HUES64 (cell line): ENCODE measurements around the gene PPP1R15B.

Source experiments
- H3K27ac ChIP-seq: 2 replicates; pipeline ENCODE4 v1.7.0; 2013; ENCODE audit warnings: low read depth, low read length, inconsistent platforms
- H3K27me3 ChIP-seq: 2 replicates; pipeline ENCODE4 v1.6.1; 2013; ENCODE audit warnings: mild to moderate bottlenecking, low read length; ENCODE audit not compliant: insufficient read depth
- H3K36me3 ChIP-seq: 2 replicates; pipeline ENCODE4 v1.6.1; 2013; ENCODE audit warnings: mild to moderate bottlenecking, low read length; ENCODE audit not compliant: insufficient read depth
- H3K4me1 ChIP-seq: 2 replicates; pipeline ENCODE4 v1.6.1; 2013; ENCODE audit warnings: mild to moderate bottlenecking, low read length, moderate library complexity; ENCODE audit not compliant: insufficient read depth
- H3K4me3 ChIP-seq: 2 replicates; pipeline ENCODE4 v1.5.1; 2013; ENCODE audit warnings: mild to moderate bottlenecking, low read length, moderate library complexity
- H3K9ac ChIP-seq: 2 replicates; pipeline ENCODE4 v1.6.1; 2013; ENCODE audit warnings: mild to moderate bottlenecking, low read depth, low read length
- H3K9me3 ChIP-seq: 2 replicates; pipeline ENCODE4 v1.6.1; 2013; ENCODE audit warnings: low read depth, low read length; ENCODE audit not compliant: insufficient read depth
- WGBS: fragments of 150-250, 120-280 bp; methylation state at CpG from one replicate; pipeline ENCODE4 v1.1.7; 2013; ENCODE audit warnings: missing lambda C conversion rate; 5-methylcytosine and 5-hydroxymethylcytosine counted together

Gene PPP1R15B

DNA sequence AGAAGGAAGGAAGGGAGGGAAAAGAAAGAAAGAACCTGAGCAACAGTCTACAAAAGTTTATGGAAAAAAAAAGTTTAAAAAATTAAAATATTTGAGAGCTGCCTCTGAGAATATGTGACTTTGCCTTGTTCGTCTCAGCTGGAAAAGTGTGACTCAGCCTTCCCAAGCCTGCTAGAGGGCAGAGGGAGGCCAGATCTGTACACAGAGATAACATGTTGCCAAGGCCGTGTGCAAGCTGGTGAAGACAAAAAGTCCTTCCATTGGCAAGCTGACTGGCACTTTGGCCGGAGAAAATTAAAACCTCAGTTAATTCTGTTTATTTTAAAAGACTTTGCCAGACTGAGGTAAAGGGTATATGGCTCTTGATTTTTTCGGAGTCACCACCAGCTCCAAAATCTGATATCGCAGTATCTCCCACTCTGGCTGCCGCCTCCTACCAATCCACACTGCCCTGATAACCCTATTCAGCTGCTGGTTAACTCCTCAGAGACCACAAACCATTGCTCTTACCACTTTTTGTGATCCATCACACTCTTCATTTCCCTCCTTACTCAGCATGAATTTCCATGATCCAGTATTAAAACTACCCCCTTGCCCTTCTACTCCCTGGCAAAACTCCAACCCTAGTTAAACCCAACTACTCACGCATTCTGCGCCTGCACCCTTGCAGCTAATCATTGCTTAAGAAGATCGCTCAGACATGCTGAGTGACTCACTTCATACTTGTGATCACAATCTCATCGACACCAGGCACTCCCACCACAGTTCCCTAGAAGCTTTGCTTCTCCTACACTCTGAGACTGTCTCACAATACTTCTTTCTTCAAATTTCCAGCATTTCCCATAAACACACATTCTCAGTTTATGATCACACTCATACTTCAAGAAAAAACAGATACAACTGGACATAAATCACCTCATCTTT, 5.7 kb upstream of the PPP1R15B start:
- H3K36me3 ChIP-seq: no peaks in the 10 kb centered on the region; the same call in 1 of the 2 replicates
- H3K9ac ChIP-seq: no peak overlapping the region
- H3K4me3 ChIP-seq: no peak overlapping the region
- H3K27me3 ChIP-seq: no peaks in the 10 kb centered on the region
- H3K4me1 ChIP-seq: peaks cover 18% of the 10 kb centered on the region
- H3K27ac ChIP-seq: peak overlapping the region; percentile 30; the same call in 1 of the 2 replicates
- WGBS: 77% methylated on average over 10 of the region's 10 CpGs
- H3K9me3 ChIP-seq: no peaks in the 10 kb centered on the region

DNA sequence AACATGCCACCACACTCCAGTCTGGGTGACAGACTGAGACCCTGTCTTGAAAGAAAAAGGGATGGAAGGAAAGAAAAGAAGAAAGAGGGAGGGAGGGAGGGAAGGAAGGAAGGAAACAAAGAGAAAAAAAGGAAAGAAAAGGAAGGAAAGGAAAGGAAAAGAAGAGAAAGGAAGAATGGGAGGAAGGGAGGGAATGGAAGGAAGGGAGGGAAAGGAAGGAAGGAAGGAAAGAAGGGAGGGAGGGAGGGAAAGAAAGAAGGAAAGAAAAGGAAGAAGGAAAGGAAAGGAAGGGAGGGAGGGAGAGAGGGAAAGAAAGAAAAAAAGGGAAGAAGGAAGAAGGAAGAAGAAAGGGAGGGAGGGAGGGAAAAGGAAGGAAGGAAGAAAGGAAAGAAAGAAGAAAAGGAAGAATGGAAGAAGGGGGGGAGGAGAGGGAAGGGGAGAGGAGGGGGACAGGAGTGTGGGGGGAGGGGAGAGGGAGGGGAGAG, 5.0 kb upstream of the PPP1R15B start:
- Histone ChIP-seq H3K4me1 (peaks cover 18% of the 10 kb centered on the region), H3K27ac (no peak overlapping the region), H3K9ac (no peak overlapping the region), H3K4me3 (no peak overlapping the region), H3K36me3 (no peaks in the 10 kb centered on the region), H3K9me3 (no peaks in the 10 kb centered on the region), H3K27me3 (no peaks in the 10 kb centered on the region)

DNA sequence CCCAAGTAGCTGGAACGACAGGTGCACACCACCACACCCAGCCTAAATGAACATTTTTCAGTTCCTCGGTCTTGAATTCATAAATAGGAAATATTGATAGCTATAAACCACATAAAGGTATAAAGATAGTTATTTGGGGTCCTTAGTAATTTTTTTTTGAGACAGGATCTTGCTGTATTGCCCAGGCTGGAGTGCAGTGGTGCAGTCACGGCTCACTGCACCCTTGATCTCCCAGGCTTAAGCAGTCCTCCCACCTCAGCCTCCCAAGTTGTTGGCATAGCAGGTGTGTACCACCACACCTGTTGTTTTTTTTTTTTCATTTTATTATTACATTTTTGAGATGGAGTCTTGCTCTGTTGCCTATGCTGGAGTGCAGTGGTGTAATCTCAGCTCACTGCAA, 3.7 kb upstream of the PPP1R15B start:
- no peaks in the 10 kb centered on the region for H3K36me3 ChIP-seq
- WGBS: 97% methylated on average over 2 of the region's 3 CpGs
- peaks cover 14% of the 10 kb centered on the region for H3K4me1 ChIP-seq

DNA sequence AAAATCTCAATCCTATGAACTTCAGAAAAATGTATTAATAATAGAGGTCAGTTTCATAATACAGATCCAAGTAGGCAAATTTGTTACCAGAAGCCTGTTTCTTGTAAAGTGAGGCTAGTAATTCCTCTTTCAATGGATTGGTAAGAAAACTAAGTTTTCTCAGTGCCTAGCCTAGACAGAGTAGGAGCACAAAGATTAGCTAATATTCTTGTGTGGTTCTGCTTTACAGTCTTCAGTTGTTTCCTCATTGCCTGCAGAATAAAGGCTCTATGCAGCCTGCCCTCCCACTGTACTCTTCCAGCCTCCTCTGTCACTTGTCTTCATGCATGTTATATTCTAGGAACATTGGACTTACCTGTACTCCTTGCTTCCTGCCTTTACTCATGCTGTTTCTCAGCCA, 2.4 kb upstream of the PPP1R15B start:
- peaks cover 10% of the 10 kb centered on the region for H3K36me3 ChIP-seq
- no peaks in the 10 kb centered on the region for H3K27me3 ChIP-seq
- H3K4me3 ChIP-seq: no peak overlapping the region
- no peaks in the 10 kb centered on the region for H3K9me3 ChIP-seq
- no peak overlapping the region for H3K9ac ChIP-seq
- H3K27ac ChIP-seq: no peak overlapping the region
- H3K4me1 ChIP-seq: peaks cover 9% of the 10 kb centered on the region; the same call in 1 of the 2 replicates

More for the DNA sequence above, 3.7 kb upstream of the PPP1R15B start:
- no peaks in the 10 kb centered on the region for H3K9me3 ChIP-seq
- no peak overlapping the region for H3K27ac ChIP-seq
- no peak overlapping the region for H3K9ac ChIP-seq
- no peaks in the 10 kb centered on the region for H3K27me3 ChIP-seq
- no peak overlapping the region for H3K4me3 ChIP-seq

DNA sequence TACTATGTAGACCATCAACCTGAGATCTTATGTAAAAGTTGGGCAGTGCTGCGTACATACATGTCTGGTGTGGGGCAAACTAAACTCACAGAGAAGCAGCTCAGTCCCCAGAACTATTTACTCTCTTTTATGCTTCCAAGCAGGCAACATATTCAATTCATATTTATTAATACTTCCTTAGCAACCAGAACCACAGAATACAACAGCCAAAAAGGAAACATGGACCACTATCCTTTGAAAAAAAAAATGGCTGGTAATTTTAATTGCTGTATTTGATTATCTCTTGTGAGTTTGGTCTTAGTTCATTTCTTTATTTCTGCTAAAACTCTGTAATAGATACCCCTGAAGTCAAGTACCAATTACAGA, 1.5 kb upstream of the PPP1R15B start:
- WGBS: 95% methylated on average over 1 of the region's 1 CpG
- no peak overlapping the region for H3K9ac ChIP-seq
- H3K27me3 ChIP-seq: no peaks in the 10 kb centered on the region
- no peaks in the 10 kb centered on the region for H3K9me3 ChIP-seq
- H3K36me3 ChIP-seq: peaks cover 14% of the 10 kb centered on the region
- no peak overlapping the region for H3K4me3 ChIP-seq
- peaks cover 9% of the 10 kb centered on the region; the same call in 1 of the 2 replicates for H3K4me1 ChIP-seq
- no peak overlapping the region for H3K27ac ChIP-seq

DNA sequence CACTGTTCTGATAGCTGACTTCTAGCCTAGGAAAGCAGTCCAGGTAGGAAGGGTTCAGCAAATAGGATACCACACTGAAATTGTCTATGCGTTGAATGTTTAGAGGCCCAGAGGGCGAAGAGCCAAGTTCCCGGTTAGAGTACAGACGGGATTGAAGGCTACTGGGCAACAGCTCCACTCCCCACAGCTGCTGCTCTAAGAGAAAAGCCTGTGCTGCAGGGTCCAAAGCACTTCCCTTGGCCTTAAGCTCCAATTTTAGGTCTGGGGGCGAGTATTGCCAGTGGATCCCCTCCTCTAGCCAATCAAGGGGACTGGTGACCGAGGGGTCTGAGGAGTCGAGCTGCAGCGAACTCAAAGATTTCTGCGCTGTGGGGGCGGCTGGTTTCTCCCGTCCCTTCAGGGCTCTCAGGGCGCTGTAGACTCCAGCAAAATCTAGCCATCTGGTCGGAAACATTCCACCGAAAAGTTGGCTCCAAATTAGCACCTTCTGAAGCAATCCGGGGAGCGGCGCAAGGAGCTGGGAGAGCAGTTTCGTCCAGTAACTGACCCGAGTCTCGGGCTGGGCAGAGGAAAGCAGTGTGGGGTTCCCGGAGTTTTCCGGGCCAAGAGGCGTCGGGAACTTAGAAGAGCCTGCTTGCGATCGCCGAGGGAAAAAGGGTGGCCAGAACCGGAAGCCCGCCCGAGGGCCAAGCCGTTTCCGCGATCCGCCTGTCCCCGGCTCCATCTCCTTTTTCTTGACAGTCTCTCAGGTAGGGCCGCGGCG, 748 bp downstream of the PPP1R15B start:
- H3K27ac ChIP-seq: peak overlapping the region; percentile 95
- no peaks in the 10 kb centered on the region for H3K9me3 ChIP-seq
- peaks cover 35% of the 10 kb centered on the region for H3K36me3 ChIP-seq
- H3K27me3 ChIP-seq: no peaks in the 10 kb centered on the region
- H3K9ac ChIP-seq: peak overlapping the region; percentile 83
- H3K4me3 ChIP-seq: peak overlapping the region; percentile 77
- WGBS: under 1% methylated on average over 38 of the region's 38 CpGs
- H3K4me1 ChIP-seq: no peaks in the 10 kb centered on the region

DNA sequence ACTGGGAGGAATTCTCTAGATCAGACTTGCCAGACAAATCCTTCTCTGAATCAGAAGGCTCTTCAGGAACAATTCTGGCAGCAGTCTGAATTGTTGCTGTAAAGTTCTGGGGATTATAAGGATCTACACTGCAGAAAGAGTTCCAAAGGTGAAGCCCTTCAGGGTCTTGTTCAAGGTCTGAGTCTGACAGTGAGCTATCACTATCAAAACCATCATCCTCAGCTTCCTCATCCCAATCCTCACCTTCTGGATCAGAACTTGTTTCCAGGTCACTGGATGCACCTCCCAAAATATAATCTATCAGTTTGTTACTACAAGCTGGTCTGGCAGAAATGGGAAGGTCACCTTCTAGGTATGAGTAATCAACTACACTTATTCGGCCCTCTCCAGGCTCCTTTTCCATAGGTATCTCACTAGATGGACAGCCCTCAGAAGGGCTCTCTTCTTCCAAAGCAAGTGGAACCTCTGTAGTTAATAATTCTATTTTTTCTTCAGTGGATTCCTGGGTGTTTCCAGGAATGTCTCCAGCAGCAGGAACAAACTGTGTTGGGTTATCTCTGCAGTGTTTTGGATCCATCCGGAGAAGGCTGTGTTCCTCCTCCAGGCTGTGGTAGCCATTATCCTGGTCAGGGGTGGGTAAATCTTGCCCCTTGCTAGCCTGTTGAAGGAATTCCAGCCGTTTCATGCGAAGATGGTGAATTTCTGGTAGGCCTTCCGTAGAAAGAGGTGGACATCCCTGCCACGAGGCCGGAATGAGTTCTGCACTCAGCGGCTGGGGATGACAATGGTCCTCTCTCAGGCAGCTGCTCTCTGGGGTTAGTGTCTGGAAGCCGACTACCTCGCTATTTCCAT, 1.6 kb downstream of the PPP1R15B start:
- Histone ChIP-seq H3K36me3 (peaks cover 43% of the 10 kb centered on the region), H3K27ac (no peak overlapping the region), H3K4me3 (peak overlapping the region; percentile 77), H3K27me3 (no peaks in the 10 kb centered on the region), H3K9ac (peak overlapping the region; percentile 83), H3K4me1 (no peaks in the 10 kb centered on the region), H3K9me3 (no peaks in the 10 kb centered on the region)
- under 1% methylated on average over 10 of the region's 10 CpGs for WGBS

DNA sequence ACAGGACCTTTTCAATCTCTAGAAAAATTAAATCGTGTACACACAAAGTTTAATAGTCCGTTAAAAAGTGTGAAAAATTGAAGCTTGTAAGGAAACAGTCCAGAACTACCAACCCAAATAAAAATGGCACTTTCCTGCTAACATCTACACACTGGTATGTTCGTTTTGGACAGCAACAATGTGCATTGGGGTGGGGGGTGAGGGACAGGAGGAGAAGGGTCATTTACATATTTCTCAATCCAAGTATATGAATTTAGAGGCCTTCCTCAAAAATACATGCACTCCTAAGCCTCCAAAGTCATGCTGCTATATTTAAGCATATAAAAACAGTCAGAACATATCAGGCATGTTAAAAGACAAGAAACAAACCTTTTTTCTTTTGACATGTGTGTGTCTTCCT, 2.5 kb downstream of the PPP1R15B start:
- WGBS: no CpG with 5 or more reads among the region's 3 CpGs
- H3K9me3 ChIP-seq: no peaks in the 10 kb centered on the region
- no peak overlapping the region for H3K27ac ChIP-seq
- H3K36me3 ChIP-seq: peaks cover 52% of the 10 kb centered on the region
- H3K4me3 ChIP-seq: peak overlapping the region; percentile 77
- H3K27me3 ChIP-seq: no peaks in the 10 kb centered on the region
- no peaks in the 10 kb centered on the region for H3K4me1 ChIP-seq
- H3K9ac ChIP-seq: peak overlapping the region; percentile 83

DNA sequence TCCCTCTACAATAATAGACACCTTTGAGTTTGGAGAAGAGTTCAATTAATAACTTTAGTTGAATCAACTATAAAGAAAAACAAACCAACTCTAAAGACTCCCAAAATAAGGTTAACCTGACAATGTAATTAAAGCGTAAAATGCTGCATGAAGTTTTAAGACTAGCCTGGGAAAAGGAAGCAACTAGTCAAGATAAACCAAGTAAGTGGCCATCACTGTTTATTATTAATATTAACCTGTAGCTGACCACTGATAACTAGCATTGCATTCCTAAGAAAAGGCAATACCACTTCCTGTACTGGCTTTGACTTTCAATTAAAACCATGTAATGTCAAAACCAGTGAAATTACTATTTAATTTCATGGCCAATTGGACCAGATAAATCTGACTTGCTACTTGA, 3.0 kb downstream of the PPP1R15B start:
- peaks cover 57% of the 10 kb centered on the region for H3K36me3 ChIP-seq
- no peak overlapping the region for H3K27ac ChIP-seq
- H3K4me1 ChIP-seq: no peaks in the 10 kb centered on the region
- peak overlapping the region; percentile 77 for H3K4me3 ChIP-seq
- H3K9me3 ChIP-seq: no peaks in the 10 kb centered on the region
- H3K9ac ChIP-seq: peak overlapping the region; percentile 83
- H3K27me3 ChIP-seq: no peaks in the 10 kb centered on the region
- 0% methylated on average over 1 of the region's 1 CpG for WGBS

DNA sequence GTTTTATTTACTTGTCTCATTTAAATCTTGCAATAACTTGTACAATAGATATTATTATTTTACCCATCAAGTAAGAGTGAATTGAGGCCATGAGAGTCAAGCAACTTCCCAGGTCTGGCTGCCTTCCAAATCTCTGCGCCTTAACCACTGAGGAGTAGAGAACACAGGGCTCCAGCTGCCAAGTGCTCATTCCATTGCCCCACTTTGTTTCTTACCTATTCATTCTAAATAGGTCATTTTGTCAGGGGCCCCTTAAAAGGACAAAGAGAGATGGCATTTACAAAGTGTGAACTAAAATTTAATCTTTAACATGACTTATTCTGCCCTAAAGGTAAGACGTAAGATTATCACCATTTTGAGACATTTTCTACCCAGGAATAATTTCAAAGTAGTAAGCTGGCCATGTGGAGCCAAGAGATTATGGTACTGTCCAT, 3.5 kb downstream of the PPP1R15B start:
- Histone ChIP-seq H3K4me3 (peak overlapping the region; percentile 77), H3K36me3 (peaks cover 62% of the 10 kb centered on the region), H3K4me1 (no peaks in the 10 kb centered on the region), H3K27me3 (no peaks in the 10 kb centered on the region), H3K9ac (peak overlapping the region; percentile 83), H3K27ac (no peak overlapping the region), H3K9me3 (no peaks in the 10 kb centered on the region)
- 6% methylated on average over 1 of the region's 2 CpGs for WGBS
